Activated CD4-positive, alpha-beta T cell treated with anti-CD3 and anti-CD28 coated beads for 48 hours (primary cell): ENCODE data around the gene SOX11.

Experiments used
- DNase-seq: peaks from one replicate; pipeline ENCODE4 v3.0.0-alpha.2; 2020

The SOX11 gene

GRCh38 chr2:5725072-5725471 is 32.9 kb downstream of the SOX11 start:
- no peak for DNase-seq

- no peak for DNase-seq
Observed at GRCh38 chr2:5725794-5726463, 33.7 kb downstream of the SOX11 start.

GRCh38 chr2:5727235-5727634 is 35.1 kb downstream of the SOX11 start:
- DNase-seq, result no peak

GRCh38 chr2:5729416-5729815 is 37.2 kb downstream of the SOX11 start:
- no peak for DNase-seq

- DNase-seq, result no peak
Observed at GRCh38 chr2:5730386-5730785, 38.2 kb downstream of the SOX11 start.

- no peak for DNase-seq
Observed at GRCh38 chr2:5734859-5735520, 42.8 kb downstream of the SOX11 start.

- DNase-seq, result no peak
Observed at GRCh38 chr2:5735521-5735861, 43.3 kb downstream of the SOX11 start.

- DNase-seq, result no peak
Observed at GRCh38 chr2:5736050-5736449, 43.9 kb downstream of the SOX11 start.

- DNase-seq, result no peak
Observed at GRCh38 chr2:5736886-5737285, 44.7 kb downstream of the SOX11 start.

GRCh38 chr2:5740053-5740452 is 47.9 kb downstream of the SOX11 start:
- no peak for DNase-seq

- DNase-seq, result no peak
Observed at GRCh38 chr2:5740817-5741216, 48.6 kb downstream of the SOX11 start.

- DNase-seq, result no peak
Observed at GRCh38 chr2:5741242-5741641, 49.1 kb downstream of the SOX11 start.

- no peak for DNase-seq
Observed at GRCh38 chr2:5742126-5742525, 49.9 kb downstream of the SOX11 start.

GRCh38 chr2:5748391-5748790 is 56.2 kb downstream of the SOX11 start:
- DNase-seq, result no peak

GRCh38 chr2:5748946-5749345 is 56.8 kb downstream of the SOX11 start:
- DNase-seq, result no peak

GRCh38 chr2:5749347-5749746 is 57.2 kb downstream of the SOX11 start:
- DNase-seq, result no peak
